Measurements from ENCODE around the gene RPRD1B.
"Not testable (repeated sequence)": the region's sequence is repeated elsewhere in the genome, so short reads cannot be mapped to it uniquely, and the experiment has no call there.

The RPRD1B gene

DNA sequence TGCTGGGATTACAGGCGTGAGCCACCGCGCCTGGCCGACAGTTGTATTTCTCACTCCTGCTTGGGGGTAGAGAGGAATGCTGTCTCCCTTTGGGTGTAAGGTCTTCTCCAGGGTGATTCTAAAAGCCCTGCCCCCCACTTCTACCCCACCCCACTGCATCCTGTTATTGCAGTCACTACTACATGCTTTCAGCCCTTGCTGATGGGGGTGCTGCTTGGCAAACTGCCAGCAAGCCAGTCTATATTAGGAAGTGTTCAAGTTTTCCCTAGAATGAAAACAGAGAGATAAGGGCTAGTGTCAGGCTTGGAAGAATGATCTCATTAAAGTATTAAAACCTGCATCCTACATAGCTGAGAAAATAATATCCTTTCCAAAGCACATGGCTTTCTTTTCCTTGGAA lies 31.6 kb upstream of the RPRD1B start:
- no peak for DNase-seq

DNA sequence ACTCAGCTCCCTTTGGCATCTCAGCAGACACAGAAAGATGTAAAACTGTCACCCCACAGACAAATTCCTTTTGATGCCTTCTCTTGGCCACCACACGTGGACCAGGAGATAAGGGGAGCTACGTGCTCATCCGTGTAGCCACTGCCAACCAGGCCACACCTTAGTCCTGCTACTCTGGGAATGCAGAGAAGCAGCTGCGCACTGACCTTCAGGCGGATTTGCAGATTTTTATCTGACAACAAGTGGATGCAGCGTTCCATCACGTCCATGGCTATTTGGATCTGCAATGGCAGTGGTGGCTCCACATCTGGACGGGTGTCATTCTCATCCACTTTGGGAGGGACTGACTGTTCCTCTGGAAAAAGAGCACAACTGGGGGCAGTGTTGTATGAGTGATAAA lies 31.1 kb upstream of the RPRD1B start:
- no peak for DNase-seq

DNA sequence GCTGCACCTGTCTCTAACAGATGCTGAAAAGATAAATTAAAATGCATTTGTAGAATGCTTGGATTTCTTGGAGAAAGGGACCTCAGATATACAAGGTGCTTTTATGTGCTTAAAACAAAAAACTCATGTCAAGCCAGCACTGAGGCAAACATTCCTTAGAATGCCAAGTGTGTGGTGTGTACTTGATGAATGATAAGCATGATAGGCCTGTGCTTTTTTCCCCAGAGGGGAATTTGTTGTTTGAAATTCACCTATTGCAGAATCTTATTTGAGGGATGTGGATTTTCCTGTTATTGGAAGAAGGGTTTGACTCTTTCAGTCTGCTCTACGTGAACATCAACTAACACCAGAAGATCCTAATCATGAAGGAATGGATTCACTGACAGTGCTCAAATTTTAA lies 29.1 kb upstream of the RPRD1B start:
- no peak for DNase-seq

DNA sequence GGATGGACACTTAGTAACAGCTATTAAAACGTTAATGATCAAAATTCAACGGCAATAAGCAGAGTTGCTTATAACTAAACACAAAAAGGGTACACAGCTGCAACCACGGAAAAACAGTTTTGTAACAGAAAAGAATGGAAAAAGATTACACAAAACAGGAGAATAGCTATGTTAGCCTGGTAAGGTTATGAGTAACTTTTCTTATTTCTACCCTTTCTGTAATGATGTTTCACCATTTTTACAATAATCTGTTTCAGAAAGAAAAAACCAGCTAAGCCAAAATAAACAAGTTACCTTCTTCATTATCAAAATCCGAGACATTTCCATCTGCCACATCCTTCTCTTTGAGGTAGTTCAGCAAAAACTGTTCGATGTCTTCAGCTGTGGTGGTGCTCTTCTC lies 27.6 kb upstream of the RPRD1B start:
- no peak for DNase-seq

DNA sequence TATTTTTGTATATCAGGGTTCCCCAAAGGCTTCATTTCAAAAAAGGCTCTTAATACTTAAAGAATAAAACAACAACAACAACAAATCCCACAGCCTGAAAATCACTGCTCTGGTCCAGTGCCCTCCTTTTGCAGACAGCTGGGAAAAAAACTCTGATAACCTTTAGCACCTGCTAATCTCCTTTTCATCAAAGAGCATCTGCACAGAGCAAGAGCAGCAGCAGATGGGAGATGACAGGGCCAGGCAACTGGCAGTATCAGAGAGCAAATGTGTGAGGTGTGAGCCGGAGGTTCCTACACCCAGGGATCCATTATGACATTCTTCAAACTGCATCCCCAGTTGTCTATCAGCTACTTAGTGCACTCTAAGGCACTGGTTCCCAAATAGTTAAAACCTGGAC lies 26.0 kb upstream of the RPRD1B start:
- DNase-seq, result no peak

DNA sequence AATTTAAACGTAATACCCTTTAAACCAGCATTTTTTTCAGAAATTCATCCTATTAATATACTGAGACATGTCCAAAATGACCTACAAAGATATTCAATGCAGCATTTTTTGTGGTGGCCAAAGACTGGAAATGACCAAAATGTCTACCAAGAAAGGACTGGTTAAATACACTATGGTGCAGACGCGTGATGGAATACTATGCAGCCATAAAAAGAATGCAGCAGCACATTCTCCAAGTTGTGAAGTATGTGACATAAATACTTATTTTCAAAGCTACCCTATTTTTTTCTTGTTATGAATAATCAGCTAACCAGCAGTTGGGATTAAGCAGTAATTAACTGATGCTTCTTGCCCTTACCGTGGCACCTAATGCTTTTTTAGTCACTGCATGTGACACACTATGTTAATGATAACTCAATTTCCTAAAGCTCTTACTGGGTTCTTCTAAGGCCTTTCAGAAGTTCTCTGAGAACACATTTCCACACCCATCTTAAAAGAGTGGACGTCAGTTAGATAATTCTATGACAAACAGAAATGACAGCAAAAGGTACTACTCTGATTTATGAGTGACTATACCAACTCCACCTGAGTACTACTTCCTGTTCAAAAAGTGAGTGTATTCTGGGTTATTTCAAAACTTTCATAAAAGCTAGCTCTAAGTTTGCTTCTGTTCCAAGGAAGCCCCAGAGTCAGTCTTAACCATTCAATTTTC lies 25.2 kb upstream of the RPRD1B start:
- no peak for DNase-seq

DNA sequence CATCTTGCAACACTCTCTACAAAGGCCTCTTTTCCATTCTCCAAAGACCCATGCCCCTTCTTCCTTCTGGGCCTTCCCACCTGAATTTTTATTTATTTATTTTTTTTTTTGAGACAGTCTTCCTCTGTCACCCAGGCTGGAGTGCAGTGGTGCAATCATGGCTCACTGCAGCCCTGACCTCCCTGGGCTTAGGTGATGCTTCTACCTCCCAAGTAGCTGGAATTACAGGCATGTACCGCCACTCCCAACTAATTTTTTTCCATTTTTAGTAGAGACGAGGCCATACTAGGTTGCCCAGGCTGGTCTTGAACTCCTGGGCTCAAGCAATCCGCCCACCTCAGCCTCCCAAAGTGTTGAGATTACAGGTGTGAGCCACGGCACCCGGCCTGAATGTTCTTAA lies 24.1 kb upstream of the RPRD1B start:
- DNase-seq, result not testable (repeated sequence)

DNA sequence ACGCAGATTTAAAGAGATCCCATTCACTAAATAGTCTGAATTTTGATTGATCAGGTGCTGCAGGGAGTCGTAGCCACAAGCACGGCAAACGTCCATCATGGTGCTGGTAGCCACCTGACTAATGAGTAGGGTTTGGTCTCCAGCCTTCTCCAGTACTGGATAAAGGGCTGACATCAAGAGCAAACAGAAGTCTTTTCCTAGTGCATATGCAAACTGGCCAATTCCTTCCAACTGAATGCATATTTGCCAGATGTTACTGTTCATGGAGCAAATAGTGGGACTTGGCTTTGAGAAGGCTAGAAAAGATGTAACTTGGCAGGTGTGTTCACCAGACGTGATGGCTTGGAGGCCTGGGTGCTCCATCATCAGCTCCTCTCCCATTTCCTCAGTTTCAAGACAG lies 21.9 kb upstream of the RPRD1B start:
- no peak for DNase-seq

DNA sequence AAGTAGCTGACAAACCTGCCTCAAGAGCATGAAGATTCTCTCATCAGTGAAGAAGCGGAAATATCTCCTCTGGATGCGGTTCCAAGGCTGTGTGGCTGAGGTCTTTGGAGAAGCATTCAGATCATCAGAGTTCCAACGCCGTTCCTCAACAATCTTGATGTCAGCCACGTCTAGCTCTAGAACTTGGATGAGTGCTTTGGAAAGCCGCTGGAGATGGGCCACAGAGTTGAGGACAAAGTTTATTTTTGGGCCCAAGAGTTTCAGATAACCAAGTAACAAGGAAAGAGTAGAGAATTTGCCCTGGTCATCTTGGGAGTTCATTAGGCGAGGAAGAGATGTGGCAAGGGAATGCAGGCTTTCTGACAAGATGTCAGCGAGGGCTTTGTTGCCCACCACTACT lies 21.2 kb upstream of the RPRD1B start:
- DNase-seq, result no peak

DNA sequence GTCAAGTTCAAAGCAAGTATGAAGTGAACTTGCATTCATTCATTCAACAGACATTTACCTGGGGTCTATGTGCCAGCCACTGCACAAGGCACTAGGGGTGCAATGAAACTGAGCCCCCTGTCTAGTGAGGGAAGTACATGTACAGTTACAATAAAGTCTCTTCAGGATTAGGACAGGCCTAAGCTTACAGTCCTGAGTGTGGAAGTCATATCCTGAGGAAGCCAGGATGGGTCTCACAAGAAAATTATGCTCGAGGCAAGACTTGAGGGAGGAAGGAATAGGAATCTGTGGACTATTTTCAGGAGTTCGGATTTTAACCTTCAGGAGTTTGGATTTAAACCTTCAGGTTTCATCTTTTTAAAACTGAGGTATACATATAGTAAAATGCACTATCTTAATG lies 19.7 kb upstream of the RPRD1B start:
- DNase-seq, result no peak

DNA sequence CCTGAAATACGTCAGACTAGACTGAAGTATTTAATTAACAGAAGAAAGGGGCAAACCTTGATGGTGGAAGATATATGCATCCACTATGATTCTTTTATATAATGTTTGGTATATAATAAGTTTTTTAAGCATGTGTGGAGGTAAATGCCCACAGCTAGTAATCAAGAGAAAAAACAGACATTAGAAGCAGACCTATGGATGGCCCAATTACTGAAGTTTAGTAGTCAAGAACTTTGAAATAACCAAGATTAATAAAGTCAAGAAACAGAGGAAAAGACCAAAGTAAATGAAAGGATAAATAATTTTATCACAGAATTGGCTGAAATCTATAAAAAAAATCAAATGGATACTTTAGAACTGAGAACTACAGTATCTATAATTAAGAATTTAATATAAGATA lies 15.6 kb upstream of the RPRD1B start:
- no peak for DNase-seq

DNA sequence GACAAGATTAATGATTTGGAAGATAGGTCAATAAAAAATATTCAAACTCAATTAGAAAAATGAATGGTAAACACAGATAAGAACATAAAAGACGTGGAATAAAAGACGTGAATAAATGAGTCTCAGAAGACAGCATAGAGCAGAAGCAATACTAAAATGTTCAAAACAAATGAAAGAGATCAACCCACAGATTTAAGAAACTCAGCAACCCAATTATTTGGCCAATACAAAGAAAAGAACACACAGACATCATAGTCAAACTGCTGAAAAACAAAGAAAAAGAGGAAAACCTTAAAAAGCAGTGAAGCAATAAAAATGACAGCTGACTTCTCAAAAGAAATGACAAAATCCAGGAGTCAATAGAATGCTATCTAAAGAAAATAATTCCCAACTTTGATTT lies 15.2 kb upstream of the RPRD1B start:
- no peak for DNase-seq

DNA sequence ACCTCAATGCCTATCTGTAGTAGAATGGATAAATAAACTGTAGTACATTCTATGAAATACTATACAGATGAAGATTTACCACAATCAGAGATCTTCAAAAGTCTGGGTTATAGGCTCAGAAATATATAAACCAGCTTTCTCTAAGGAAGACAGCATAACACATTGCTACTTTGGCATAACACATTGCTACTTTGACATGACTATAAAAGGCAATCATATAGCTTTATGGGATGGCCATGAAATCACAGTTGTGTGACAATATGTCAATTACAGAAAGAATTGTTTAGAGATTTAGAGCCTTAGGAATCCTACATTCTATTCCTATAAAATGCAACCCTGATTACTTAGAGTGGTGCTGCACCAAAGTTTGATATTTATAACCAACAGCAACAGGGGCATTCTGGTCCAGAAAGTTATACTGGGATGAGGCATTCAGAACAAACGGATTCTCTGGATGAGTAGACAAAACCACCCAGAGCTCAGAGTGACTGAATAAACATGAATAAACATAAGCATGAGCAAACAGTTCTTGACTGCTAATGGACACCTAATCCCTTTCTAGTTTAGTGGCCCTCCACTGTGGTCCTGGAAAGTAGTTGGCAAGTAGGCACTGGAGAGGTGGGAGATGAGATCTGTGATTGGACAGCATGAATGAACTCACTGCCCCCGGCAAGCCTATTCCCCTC lies 12.3 kb upstream of the RPRD1B start:
- DNase-seq, result no peak

DNA sequence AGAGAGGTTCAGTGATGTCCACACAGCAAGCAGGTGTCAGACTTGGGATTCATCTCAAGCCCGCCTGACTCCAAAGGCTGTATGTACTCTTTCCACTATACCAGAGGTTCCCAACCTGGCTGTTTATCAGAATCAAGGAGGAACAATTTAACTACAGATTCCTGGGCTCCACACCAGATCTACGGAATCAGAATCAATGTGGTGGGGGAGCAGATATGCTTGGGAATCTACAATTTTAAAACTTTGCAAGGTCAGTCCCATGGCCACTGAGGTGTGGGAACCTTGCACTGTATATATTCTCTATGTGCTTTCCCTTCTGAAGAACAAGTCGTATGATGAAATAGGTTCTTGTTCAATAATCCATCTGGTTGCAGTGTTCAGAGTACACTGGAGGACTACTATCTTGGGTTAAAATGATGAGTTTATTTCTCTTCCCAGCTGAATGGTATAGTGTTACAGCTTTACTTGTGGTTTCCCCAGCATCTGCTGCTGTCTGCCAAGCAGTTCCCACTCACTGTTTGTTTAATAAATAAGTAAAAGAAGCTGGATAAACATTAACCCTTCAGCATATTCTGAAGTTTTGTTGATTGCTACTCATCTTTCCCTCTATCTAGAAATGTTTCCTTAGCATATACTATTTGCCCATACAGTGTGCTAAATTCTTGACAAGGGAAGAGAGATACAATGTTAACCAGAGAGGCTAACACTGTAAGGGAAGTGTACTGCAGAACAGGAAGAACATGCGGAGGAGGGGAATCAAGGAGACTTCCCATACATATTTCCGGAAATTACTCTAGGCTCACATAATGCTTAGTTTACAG lies 10.2 kb upstream of the RPRD1B start:
- DNase-seq, result no peak

DNA sequence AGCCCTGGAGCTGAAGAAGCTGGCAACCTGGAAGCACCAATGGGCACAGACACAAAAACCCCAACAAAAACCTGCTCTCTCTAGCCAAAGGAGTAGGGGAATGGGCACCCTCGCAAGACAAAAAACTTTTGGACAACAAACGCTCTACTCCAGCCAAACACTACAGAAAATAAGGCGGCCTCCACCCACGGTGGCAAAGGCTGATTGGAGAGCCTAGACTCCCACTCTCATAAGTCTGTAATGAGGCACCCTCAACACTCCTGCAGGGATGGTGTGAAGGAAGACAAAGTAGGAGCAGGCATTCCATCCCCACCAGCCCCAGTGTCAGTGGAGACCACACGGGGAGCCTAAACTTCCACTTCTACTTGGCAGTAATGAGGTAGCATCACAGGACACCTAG lies 9.1 kb upstream of the RPRD1B start:
- DNase-seq, result no peak

DNA sequence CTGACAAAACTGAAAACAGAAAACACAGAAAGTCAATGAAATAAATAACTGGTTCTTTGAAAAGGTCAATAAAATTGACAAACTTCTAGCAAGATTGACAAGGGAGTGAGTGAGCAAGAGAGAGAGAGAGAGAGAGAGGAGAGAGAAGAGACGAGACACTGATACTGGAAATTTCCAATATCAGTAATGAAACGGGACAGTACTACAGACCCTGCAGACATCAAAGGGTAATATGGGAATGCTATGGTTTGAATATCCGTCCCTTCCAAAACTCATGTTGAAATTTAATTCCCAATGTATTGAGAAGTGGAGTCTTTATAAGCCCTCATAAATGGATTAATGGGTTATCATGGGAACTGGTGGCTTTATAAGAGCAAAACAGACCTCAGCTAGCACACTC lies 4.1 kb upstream of the RPRD1B start:
- no peak for DNase-seq

DNA sequence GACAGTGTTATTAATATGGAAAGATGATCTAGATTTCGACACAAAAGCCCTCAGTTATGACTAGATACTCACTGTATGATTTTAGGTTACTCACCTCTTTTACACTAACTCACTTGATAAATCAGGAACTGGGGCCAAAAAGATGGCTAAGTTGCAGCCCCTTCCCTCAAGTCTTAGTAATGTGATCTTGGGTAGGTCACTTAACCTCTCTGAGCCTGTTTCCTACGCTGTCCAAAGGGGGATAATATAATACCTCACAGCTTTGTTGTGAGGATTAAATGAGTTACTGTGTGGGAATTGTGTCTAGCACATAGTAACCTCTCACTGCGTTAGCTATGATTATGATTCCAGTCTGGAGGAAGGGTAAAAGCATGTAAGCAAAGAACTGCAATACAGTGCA lies 1.6 kb upstream of the RPRD1B start:
- DNase-seq, result no peak

DNA sequence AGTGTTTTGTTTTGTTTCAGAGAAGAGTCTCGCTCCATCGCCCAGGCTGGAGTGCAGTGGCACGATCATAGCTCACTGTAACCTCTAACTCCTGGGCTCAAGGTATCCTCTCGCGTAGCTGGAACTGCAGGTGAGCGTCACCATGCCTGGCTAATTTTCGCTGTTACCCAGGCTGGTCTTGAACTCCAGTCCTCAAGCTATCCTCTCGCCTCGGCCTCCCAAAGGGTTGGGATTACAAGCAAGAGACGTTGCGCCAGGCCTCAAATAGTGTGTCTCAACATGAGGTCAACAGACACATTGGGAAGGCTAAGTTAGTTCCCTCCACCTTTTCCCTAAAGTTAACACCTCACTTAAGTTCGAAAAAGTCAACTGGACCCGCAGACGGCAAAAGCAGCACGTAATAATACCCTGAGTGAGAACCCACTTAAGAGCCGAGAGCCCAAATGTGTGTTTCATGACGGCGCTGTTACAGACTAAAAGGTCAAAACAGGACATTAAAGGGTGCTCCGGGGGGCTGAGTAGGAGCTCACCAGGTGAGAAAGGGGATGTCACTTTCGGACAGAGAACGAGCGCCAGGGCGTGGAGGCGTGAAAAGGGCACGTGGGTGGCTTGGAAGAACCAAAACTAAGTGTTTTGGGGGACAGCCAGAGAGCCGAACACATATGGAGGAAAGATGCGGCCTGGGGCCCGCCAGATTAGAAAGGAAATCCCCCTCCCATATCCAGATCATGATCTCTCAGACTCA lies 789 bp upstream of the RPRD1B start:
- no peak for DNase-seq

DNA sequence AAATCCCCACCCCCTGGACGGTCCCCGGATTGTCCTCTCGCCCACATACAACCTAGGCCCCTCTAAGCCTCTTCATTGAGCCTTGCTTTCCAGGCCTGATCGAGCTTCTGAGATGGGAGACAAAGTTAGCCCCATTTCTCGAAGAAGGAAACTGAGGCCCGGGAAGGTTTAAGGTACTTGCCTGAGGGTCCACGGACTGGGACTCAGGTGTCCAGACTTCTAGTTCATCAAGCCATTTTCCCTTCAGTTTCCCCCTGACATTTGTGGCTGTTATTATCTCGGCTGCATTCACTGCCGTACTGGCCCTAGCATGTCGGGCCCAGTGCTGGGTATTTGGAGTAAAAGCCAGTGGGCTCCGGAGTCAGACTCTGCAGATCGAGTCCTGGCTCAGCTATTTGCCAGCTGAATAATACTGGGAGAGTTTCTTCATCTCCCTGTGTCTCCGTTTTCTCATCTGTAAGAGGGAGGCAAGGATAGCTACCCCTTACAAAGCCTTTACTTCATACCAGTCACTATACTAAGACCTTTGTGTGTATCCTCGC lies 633 bp downstream of the RPRD1B start:
- no peak for DNase-seq

DNA sequence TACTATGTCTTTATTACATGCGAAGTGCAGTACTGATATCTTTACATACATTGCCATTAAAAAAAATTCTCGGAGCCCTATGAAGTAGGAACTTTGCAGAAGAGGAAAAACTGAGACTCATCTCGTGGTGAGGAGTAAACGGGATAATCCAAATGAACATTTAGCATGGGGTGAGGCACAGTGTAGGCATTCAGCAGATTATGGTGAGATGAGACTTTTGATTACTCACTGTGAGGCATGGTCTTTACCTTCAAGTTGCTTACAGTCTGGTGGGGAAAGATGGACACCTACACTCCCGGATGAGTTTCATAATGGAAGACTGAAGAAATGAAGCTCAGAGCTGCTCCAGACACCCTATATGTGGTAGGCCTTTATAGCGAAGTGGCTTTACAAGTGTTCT lies 1.4 kb downstream of the RPRD1B start:
- no peak for DNase-seq

DNA sequence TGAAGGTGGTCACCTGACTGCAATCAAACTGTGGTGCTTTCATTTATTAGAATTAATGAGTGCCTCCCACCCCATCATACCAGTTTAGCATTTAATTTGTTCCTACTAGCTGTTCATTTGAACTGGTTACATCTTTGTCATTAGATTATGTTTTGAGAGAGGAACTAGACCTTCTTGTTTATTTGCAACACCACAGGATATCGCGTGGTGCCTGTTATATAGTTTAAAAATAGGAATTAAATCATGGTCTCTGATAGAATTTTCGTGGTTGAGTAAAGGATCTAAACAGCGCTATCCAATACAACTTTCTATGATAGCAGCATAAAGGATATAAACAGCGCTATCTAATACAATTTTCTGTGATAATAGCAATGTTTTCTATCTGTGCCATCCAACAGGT lies 2.8 kb downstream of the RPRD1B start:
- DNase-seq, result no peak

DNA sequence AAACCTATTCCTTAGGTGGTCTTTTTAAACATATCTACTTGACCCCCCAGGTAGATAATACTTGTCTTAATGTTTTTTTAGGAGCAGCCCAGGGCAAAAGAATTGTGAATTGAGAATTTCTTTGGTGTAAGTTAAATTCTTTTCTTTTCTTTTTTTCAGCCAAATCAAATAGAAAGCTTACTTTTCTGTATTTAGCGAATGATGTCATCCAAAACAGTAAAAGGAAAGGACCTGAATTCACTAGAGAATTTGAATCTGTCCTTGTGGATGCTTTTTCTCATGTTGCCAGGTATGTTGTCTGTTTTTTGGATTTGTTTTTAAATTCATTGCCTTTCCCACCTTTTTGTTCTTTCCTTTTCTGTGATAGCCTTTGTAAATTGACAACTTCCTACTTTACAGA lies 6.7 kb downstream of the RPRD1B start:
- DNase-seq, result no peak

Measured in DMS153 (cell line).